Measurements from ENCODE around the gene TET3. TPM values are rescaled to one million over a fixed set of nuclear protein-coding genes. Genes with fewer than 3 reads are reported as not detected.
A peak's percentile ranks its signal among the peaks of the same experiment; 100 is the strongest.

TET3 gene
- total and polyA plus RNA-seq, 2 of the 8 experiments (the other 6 are each of a cell fraction or from before 2014, with no cell fraction given) = 4.5 to 21.1 TPM

GRCh38 chr2:74007121-74007520 lies 22.4 kb downstream of the TET3 start:
- Histone ChIP-seq H3K79me2 (ENCODE audit: control insufficient read depth in 1 of 2, insufficient read depth in 2 of 2, low read length in 2 of 2) (peaks cover 0 to 78% of the 10 kb centered on the region in 2 experiments; a peak in 2 of 4 replicates), H3K36me3 (ENCODE audit: control insufficient read depth in 2 of 4, insufficient read depth in 4 of 4, low read length in 3 of 4) (peaks cover 0 to 4% (median 0%) of the 10 kb centered on the region in 4 experiments; a peak in 1 of 8 replicates), H3K4ac (replicated peaks; ENCODE audit: insufficient read length, low read depth, low read length) (no peak overlapping the region), H2AFZ (ENCODE audit: low read length) (no peak overlapping the region), H4K8ac (ENCODE audit: extremely low read depth, insufficient read depth, low read length) (no peak overlapping the region), H3K23me2 (ENCODE audit: low read depth, low read length) (no peaks in the 10 kb centered on the region; the same call in 1 of the 2 replicates), H3K9ac (replicated peaks in 1 of 4; ENCODE audit: extremely low read depth in 1 of 4, low read depth in 3 of 4, low read length in 3 of 4) (no peak overlapping the region; a peak in 2 of 7 replicates), H4K20me1 (replicated peaks in 1 of 2; ENCODE audit: control insufficient read depth in 1 of 2, insufficient read depth in 2 of 2, low read length in 2 of 2) (peaks cover 7 to 16% of the 10 kb centered on the region in 2 experiments), H3K18ac (ENCODE audit: extremely low read depth, low read length) (no peak overlapping the region), H3K4me3 (ENCODE audit: extremely low read depth in 1 of 4, insufficient read depth in 2 of 4, low read depth in 3 of 4, low read length in 4 of 4) (no peak overlapping the region), H3K23ac (ENCODE audit: insufficient read length) (no peak overlapping the region), H3K9me3 (ENCODE audit: insufficient read depth in 2 of 2, low read depth in 1 of 2, low read length in 1 of 2) (no peaks in the 10 kb centered on the region), H4K91ac (replicated peaks; ENCODE audit: insufficient read length, low read length) (no peak overlapping the region), H2BK5ac (ENCODE audit: low read depth, low read length) (no peak overlapping the region), H2BK20ac (ENCODE audit: low read length) (no peak overlapping the region), H4K5ac (ENCODE audit: insufficient read length, low read depth, low read length) (no peak overlapping the region), H2BK15ac (ENCODE audit: low read length) (no peak overlapping the region), H3K14ac (ENCODE audit: insufficient read length) (no peak overlapping the region), H3K56ac (replicated peaks; ENCODE audit: insufficient read length, low read depth, low read length) (no peak overlapping the region), H3K4me2 (ENCODE audit: insufficient read depth in 1 of 2, low read depth in 2 of 2, low read length in 2 of 2) (0 out of 4 replicates have a peak overlapping the region, but pooled peaks of 1 of the 2 experiments have one; percentile 34), H2AK5ac (ENCODE audit: low read depth, low read length) (no peak overlapping the region), H3K4me1 (replicated peaks in 1 of 4; ENCODE audit: control insufficient read depth in 3 of 4, insufficient read depth in 4 of 4, low read length in 3 of 4) (peaks cover 11 to 36% (median 21%) of the 10 kb centered on the region in 4 experiments), H3K27ac (ENCODE audit: low read depth, low read length) (no peak overlapping the region), H2BK120ac (replicated peaks; ENCODE audit: low read depth, low read length) (no peak overlapping the region), H3K27me3 (replicated peaks in 1 of 4; ENCODE audit: control insufficient read depth in 3 of 4, extremely low read depth in 1 of 4, insufficient read depth in 3 of 4, low read length in 3 of 4) (no peaks in the 10 kb centered on the region), H2BK12ac (ENCODE audit: low read depth, low read length) (no peak overlapping the region), H3K79me1 (ENCODE audit: low read depth, low read length) (peaks cover 40% of the 10 kb centered on the region)
- CTCF ChIA-PET (ENCODE audit: partially characterized antibody) = no interaction called here
- POLR2A ChIA-PET (ENCODE audit: partially characterized antibody) = interaction anchor here (0.8 to 11.4 kb wide), 4 partner anchors 12 to 26 kb away, joined by 3 to 94 read pairs (median 3); partner anchors contain the start of gene TET3
- DNase-seq (ENCODE audit: low read depth in 1 of 2, low spot score in 2 of 2) (no peak), FAIRE-seq (no peak)
- 83% methylated on average over 4 of the region's 4 CpGs; no CpG with 5 or more reads in 1 of the 2 experiments for WGBS, 2 experiments (ENCODE audit: extremely low coverage in 1 of 2, insufficient coverage in 1 of 2, insufficient read length in 1 of 2, insufficient replicate concordance in 2 of 2, low coverage in 1 of 2, low lambda C conversion rate in 2 of 2, missing lambda C conversion rate in 1 of 2)
- TF ChIP-seq CTCF (IDR thresholded peaks at IDR 0.05; ENCODE audit: control extremely low read depth in 1 of 3, insufficient read depth in 1 of 3, low read depth in 1 of 3, low read length in 3 of 3) (no peak), ASH2L (IDR thresholded peaks at IDR 0.05; ENCODE audit: low read length) (no peak), CREB1 (IDR thresholded peaks at IDR 0.05) (no peak), SP4 (IDR thresholded peaks at IDR 0.05; ENCODE audit: low read length) (no peak), HDAC6 (IDR thresholded peaks at IDR 0.05; ENCODE audit: low read depth, low read length) (no peak), JUN (IDR thresholded peaks at IDR 0.05; ENCODE audit: low read depth, low read length) (no peak), RXRA (IDR thresholded peaks at IDR 0.05; ENCODE audit: insufficient read depth, low read depth, low read length) (no peak), PHF8 (conservative IDR thresholded peaks at IDR 0.05; ENCODE audit: low read depth, low read length) (no peak), POLR2A (IDR thresholded peaks at IDR 0.05; ENCODE audit: control extremely low read depth in 1 of 2, low read depth in 2 of 2, low read length in 2 of 2) (no peak), MAX (IDR thresholded peaks at IDR 0.05) (no peak), SAP30 (IDR thresholded peaks at IDR 0.05; ENCODE audit: insufficient read depth, insufficient replicate concordance, low read length) (no peak)

Measured in H1 (cell line).